Pancreas (tissue), 10 donors: ENCODE data around the gene USP25. TPM values are rescaled to one million over a fixed set of nuclear protein-coding genes. Genes with fewer than 3 reads are reported as not detected.

Experiments used
- ATAC-seq, 4 donors: fragments of 200-7000 bp; cut with Tn5 transposase; one replicate each; pipeline versions ENCODE4 v1.8.0 to v1.9.1; 2020; ENCODE audit warnings: mild to moderate bottlenecking in 4 of 4, moderate library complexity in 4 of 4
- DNase-seq, 6 donors: peaks; one replicate each; pipeline ENCODE4 v3.0.0-alpha.2; 2020
- FAIRE-seq: peaks from 2 replicates; lab custom pipeline; 2012; peaks lifted over from hg19 to GRCh38; lab: Jason Lieb, UNC
- H3K27ac ChIP-seq, 4 donors: fragments of 200-600 bp; sonication (generic); 1 replicate in 3 of 4; 2 replicates in 1 of 4; pipeline versions ENCODE4 v1.5.0 to v1.8.0; 2020
- H3K27me3 ChIP-seq, 4 donors: fragments of 200-600 bp; one replicate each; pipeline ENCODE4 v1.8.0; 2021
- H3K36me3 ChIP-seq, 3 donors: fragments of 200-600 bp; sonication (generic) in 1 of 3; one replicate each; pipeline versions ENCODE4 v1.5.0 to v1.8.0; 2020 to 2021
- H3K4me1 ChIP-seq, 3 donors: fragments of 200-600 bp; one replicate each; pipeline ENCODE4 v1.8.0; 2021
- H3K4me3 ChIP-seq, 4 donors: fragments of 200-600 bp; sonication (generic) in 2 of 4; one replicate each; pipeline versions ENCODE4 v1.5.0 to v1.8.0; 2020 to 2021
- H3K9me3 ChIP-seq, 4 donors: fragments of 200-600 bp; one replicate each; pipeline ENCODE4 v1.8.0; 2021
- WGBS, 2 donors: extraction: QIAGEN DNeasy Blood & Tissue Kit; methylation state at CpG; one replicate each; pipeline ENCODE4 v1.1.7; 2013; 5-methylcytosine and 5-hydroxymethylcytosine counted together
- intact Hi-C, 3 donors: fragments of 100-400 bp; cut with DNase I; formaldehyde crosslinking; loops; one replicate each; pipeline versions ENCODE4 v1.11.1 to v1.14.2; 2022
- polyA plus RNA-seq, 2 donors: library from polyadenylated mRNA; stranded (reverse); fragments of 200-250 nt; gene quantifications; one replicate each; pipeline ENCODE4 v1.2.3, GENCODE V29; 2013
- total RNA-seq, 6 donors: library from RNA; stranded (reverse); fragmentation: NEBNext Ultra II Directional in 4 of 6; extraction: Animal tissue kit (Norgen Biotek cat#: 25700) in 4 of 6; gene quantifications; one replicate each; pipeline versions ENCODE4 v1.2.1 to v1.2.4, GENCODE V29; 2021 to 2023
- TF ChIP-seq, protein P1 (sequence below), 4 donors: fragments of 200-600 bp; sonication (generic) in 3 of 4; IDR thresholded peaks; one replicate each; pipeline versions ENCODE4 v1.5.0 to v1.8.0; 2021; ENCODE audit warnings: antibody characterized with exemption in 4 of 4
- donor health status: healthy with polysubstance abuse.
- donor health status: DM: no; HTN: no; CAD: no; lungs with moderate emphysema.
- donor health status: DM: no; HTN: no; CAD: no.
- donor health status: control.
- donor health status: control.
- donor health status: Bipolar disorder and iron deficiency.
- donor health status: DM: yes; HTN: yes; CAD: no.
- donor health status: DM: no; HTN: no; CAD: no.
- donor health status: DM: no; HTN: no; CAD: no.
- donor health status: DM: yes; HTN: yes; CAD: no.

Gene USP25
- total and polyA plus RNA-seq, 8 donors = 4.3 to 24.8 (median 15.0) TPM

- H3K4me3 ChIP-seq = no peak overlapping the region
- no peak overlapping the region for H3K27ac ChIP-seq
- H3K4me1 ChIP-seq = peaks cover 9 to 20% (median 13%) of the 10 kb centered on the region in 3 donors
- no peak for FAIRE-seq
- no peak for ATAC-seq
- DNase-seq = peak in 1 of 6 donors; percentile 24
- WGBS, 2 donors = 97 to 98% methylated on average over 13 of the region's 13 CpGs
- TF ChIP-seq, protein P1, sequence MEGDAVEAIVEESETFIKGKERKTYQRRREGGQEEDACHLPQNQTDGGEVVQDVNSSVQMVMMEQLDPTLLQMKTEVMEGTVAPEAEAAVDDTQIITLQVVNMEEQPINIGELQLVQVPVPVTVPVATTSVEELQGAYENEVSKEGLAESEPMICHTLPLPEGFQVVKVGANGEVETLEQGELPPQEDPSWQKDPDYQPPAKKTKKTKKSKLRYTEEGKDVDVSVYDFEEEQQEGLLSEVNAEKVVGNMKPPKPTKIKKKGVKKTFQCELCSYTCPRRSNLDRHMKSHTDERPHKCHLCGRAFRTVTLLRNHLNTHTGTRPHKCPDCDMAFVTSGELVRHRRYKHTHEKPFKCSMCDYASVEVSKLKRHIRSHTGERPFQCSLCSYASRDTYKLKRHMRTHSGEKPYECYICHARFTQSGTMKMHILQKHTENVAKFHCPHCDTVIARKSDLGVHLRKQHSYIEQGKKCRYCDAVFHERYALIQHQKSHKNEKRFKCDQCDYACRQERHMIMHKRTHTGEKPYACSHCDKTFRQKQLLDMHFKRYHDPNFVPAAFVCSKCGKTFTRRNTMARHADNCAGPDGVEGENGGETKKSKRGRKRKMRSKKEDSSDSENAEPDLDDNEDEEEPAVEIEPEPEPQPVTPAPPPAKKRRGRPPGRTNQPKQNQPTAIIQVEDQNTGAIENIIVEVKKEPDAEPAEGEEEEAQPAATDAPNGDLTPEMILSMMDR (IDR thresholded peaks at IDR 0.05) = no peak
- no peaks in the 10 kb centered on the region for H3K27me3 ChIP-seq
- intact Hi-C loops = no loop called here
- no peaks in the 10 kb centered on the region for H3K9me3 ChIP-seq
- no peaks in the 10 kb centered on the region for H3K36me3 ChIP-seq
These were observed 12.9 kb downstream of the USP25 start for GRCh38 chr21:15742694-15743093.

DNA sequence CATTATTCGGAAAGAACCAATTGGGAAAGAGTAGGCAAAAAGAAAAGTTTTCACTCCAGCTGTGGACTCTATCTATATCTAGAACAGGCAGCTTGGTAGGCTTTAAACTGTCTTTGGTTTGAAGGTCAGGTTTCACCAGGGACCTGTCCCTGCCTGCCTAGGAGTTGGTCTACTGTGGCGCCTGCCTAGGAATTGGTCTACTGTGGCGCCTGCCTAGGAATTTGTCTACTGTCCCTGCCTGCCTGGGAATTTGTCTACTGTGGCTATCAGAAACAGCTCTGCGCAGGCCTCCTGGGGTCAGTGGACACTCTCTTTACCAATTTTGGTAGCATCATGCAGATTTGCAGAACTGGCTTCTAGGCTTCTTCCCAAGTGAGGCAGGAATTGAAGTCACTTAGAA is 13.8 kb downstream of the USP25 start:
- Histone ChIP-seq H3K4me1 (peaks cover 10 to 21% (median 13%) of the 10 kb centered on the region in 3 donors), H3K4me3 (no peak overlapping the region), H3K36me3 (no peaks in the 10 kb centered on the region), H3K27ac (no peak overlapping the region), H3K27me3 (no peaks in the 10 kb centered on the region), H3K9me3 (no peaks in the 10 kb centered on the region)
- ATAC-seq (peak in 2 of 4 donors; percentile 28 to 34), FAIRE-seq (no peak), DNase-seq (no peak)
- TF ChIP-seq, protein P1 (IDR thresholded peaks at IDR 0.05) = no peak
- WGBS, 2 donors = 96 to 97% methylated on average over 4 of the region's 4 CpGs
- intact Hi-C loops = no loop called here

DNA sequence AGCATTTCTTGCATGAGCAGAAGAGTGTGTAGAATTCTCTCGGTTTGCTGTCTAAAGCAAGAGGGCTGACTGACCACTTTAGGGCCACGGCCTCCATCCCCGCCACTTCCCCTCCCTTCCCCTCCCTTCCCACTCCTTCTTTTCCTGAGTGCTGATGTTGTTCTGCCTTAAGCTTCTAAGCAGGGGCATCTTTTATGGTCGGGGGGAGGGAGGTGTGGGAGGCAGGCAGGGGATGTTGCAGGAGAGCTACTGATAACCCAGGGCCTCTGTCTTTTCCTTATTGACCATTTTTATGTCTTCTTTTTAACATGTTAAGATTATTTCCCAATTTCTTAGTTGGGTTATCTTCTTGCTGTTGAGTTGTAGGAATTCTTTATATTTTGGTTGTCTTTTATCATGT is 15.1 kb downstream of the USP25 start:
- ATAC-seq (no peak), DNase-seq (no peak), FAIRE-seq (no peak)
- Histone ChIP-seq H3K4me1 (peaks cover 16 to 24% (median 22%) of the 10 kb centered on the region in 3 donors), H3K27ac (no peak overlapping the region), H3K36me3 (no peaks in the 10 kb centered on the region), H3K27me3 (no peaks in the 10 kb centered on the region), H3K4me3 (no peak overlapping the region), H3K9me3 (no peaks in the 10 kb centered on the region)
- 77 to 88% methylated on average over 4 of the region's 4 CpGs for WGBS, 2 donors
- TF ChIP-seq, protein P1 (IDR thresholded peaks at IDR 0.05) = no peak
- intact Hi-C loops = no loop called here

GRCh38 chr21:15748586-15748985 is 18.8 kb downstream of the USP25 start:
- TF ChIP-seq, protein P1 (IDR thresholded peaks at IDR 0.05) = no peak
- Histone ChIP-seq H3K4me1 (peaks cover 12 to 17% (median 12%) of the 10 kb centered on the region in 3 donors), H3K36me3 (no peaks in the 10 kb centered on the region), H3K27ac (no peak overlapping the region), H3K27me3 (no peaks in the 10 kb centered on the region), H3K9me3 (no peaks in the 10 kb centered on the region), H3K4me3 (no peak overlapping the region)
- FAIRE-seq = peak; percentile 17
- DNase-seq = no peak
- no peak for ATAC-seq
- intact Hi-C loops = no loop called here
- WGBS, 2 donors = 88 to 89% methylated on average over 1 of the region's 1 CpG

GRCh38 chr21:15749082-15749860 is 19.5 kb downstream of the USP25 start:
- intact Hi-C loops = no loop called here
- ATAC-seq (peak; percentile 61 to 83 (median 76)), FAIRE-seq (peak; percentile 29), DNase-seq (no peak)
- Histone ChIP-seq H3K27ac (no peak overlapping the region), H3K36me3 (no peaks in the 10 kb centered on the region), H3K4me3 (no peak overlapping the region), H3K9me3 (no peaks in the 10 kb centered on the region), H3K4me1 (peaks cover 14 to 19% (median 16%) of the 10 kb centered on the region in 3 donors), H3K27me3 (no peaks in the 10 kb centered on the region)
- TF ChIP-seq, protein P1 (IDR thresholded peaks at IDR 0.05) = no peak
- 23 to 27% methylated on average over 5 of the region's 5 CpGs for WGBS, 2 donors
